GM23248 (cell line): ENCODE results near the gene AGAP1. TPM values are rescaled to one million over a fixed set of nuclear protein-coding genes. Genes with fewer than 3 reads are reported as not detected.

Experiments
- DNase-seq: peaks from one replicate; pipeline ENCODE4 v3.0.0-alpha.2; 2015
- H2AFZ ChIP-seq: fragments of 200-600 bp; sonication (generic); 2 replicates; pipeline ENCODE4 v1.6.1; 2016; ENCODE audit warnings: antibody characterized with exemption
- H3F3A ChIP-seq: fragments of 200-600 bp; sonication (generic); 2 replicates; pipeline ENCODE4 v1.6.1; 2016; ENCODE audit warnings: mild to moderate bottlenecking, antibody characterized with exemption, mixed run types; ENCODE audit not compliant: insufficient read depth
- H3K27ac ChIP-seq: fragments of 200-600 bp; sonication (generic); 2 replicates; pipeline ENCODE4 v1.5.1; 2016; ENCODE audit warnings: mild to moderate bottlenecking
- H3K27me3 ChIP-seq: fragments of 200-600 bp; sonication (generic); replicated peaks from 2 replicates; pipeline ENCODE4 v1.6.1; 2016; ENCODE audit warnings: mild to moderate bottlenecking; ENCODE audit not compliant: insufficient read depth
- H3K36me3 ChIP-seq: fragments of 200-600 bp; sonication (generic); 2 replicates; pipeline ENCODE4 v1.6.1; 2016; ENCODE audit warnings: low read depth, mild to moderate bottlenecking
- H3K4me1 ChIP-seq: fragments of 200-600 bp; sonication (generic); 2 replicates; pipeline ENCODE4 v1.6.1; 2016; ENCODE audit warnings: mild to moderate bottlenecking; ENCODE audit not compliant: insufficient read depth
- H3K4me2 ChIP-seq: fragments of 200-600 bp; sonication (generic); one replicate; pipeline ENCODE4 v1.6.1; 2016; ENCODE audit warnings: mild to moderate bottlenecking; ENCODE audit not compliant: unreplicated experiment
- H3K4me3 ChIP-seq: fragments of 200-600 bp; sonication (generic); 2 replicates; pipeline ENCODE4 v1.5.1; 2016; ENCODE audit warnings: mild to moderate bottlenecking
- H3K79me2 ChIP-seq: fragments of 200-600 bp; sonication (generic); 2 replicates; pipeline ENCODE4 v1.6.1; 2016; ENCODE audit warnings: mild to moderate bottlenecking; ENCODE audit not compliant: insufficient read depth
- H3K9ac ChIP-seq: fragments of 200-600 bp; sonication (generic); 2 replicates; pipeline ENCODE4 v1.6.1; 2016; ENCODE audit warnings: mild to moderate bottlenecking
- H3K9me2 ChIP-seq: fragments of 200-600 bp; sonication (generic); 2 replicates; pipeline ENCODE4 v1.6.1; 2016; ENCODE audit warnings: mixed run types, mild to moderate bottlenecking, moderate library complexity; ENCODE audit not compliant: insufficient read depth
- H3K9me3 ChIP-seq: fragments of 200-600 bp; sonication (generic); one replicate; pipeline ENCODE4 v1.6.1; 2017; ENCODE audit warnings: low read depth
- H4K20me1 ChIP-seq: fragments of 200-600 bp; sonication (generic); 2 replicates; pipeline ENCODE4 v1.6.0; 2016; ENCODE audit not compliant: insufficient read depth
- EZH2 ChIP-seq: fragments of 200-600 bp; sonication (generic); IDR thresholded peaks from 2 replicates; pipeline ENCODE4 v1.6.1; 2018; ENCODE audit warnings: antibody characterized with exemption, mild to moderate bottlenecking; ENCODE audit not compliant: insufficient read depth, poor library complexity, severe bottlenecking
- EZH2phosphoT487 ChIP-seq: fragments of 200-600 bp; sonication (generic); IDR thresholded peaks from 2 replicates; pipeline ENCODE4 v1.6.1; 2018; ENCODE audit warnings: antibody characterized with exemption, moderate library complexity, mild to moderate bottlenecking, low read depth; ENCODE audit not compliant: insufficient read depth
- WGBS, 2 experiments: methylation state at CpG; one replicate each; pipeline ENCODE4 v1.1.6; 2015 to 2017; ENCODE audit warnings: low lambda C conversion rate in 2 of 2, low coverage in 1 of 2; ENCODE audit errors: missing lambda C conversion rate in 2 of 2; 5-methylcytosine and 5-hydroxymethylcytosine counted together
- in situ Hi-C: fragments of 300-500 bp; cut with MboI; formaldehyde crosslinking; loops from 2 replicates; pipeline ENCODE4 v1.15.0; 2020
- polyA plus RNA-seq: library from polyadenylated mRNA; unstranded; fragments of >200 nt; fragmentation: Nextera tagmentation; extraction: Ambion mirVana; gene quantifications from 2 replicates; pipeline ENCODE4 v1.2.1, GENCODE V29; 2016
- total RNA-seq: library from RNA; depleted of rRNA; stranded (reverse); fragments of >200 nt; shearing (Covaris generic); gene quantifications from 2 replicates; pipeline ENCODE4 v1.2.3, GENCODE V29; 2014

Gene AGAP1
- total and polyA plus RNA-seq, 2 experiments from 2014 or later, result 2.2 to 9.9 TPM

DNA sequence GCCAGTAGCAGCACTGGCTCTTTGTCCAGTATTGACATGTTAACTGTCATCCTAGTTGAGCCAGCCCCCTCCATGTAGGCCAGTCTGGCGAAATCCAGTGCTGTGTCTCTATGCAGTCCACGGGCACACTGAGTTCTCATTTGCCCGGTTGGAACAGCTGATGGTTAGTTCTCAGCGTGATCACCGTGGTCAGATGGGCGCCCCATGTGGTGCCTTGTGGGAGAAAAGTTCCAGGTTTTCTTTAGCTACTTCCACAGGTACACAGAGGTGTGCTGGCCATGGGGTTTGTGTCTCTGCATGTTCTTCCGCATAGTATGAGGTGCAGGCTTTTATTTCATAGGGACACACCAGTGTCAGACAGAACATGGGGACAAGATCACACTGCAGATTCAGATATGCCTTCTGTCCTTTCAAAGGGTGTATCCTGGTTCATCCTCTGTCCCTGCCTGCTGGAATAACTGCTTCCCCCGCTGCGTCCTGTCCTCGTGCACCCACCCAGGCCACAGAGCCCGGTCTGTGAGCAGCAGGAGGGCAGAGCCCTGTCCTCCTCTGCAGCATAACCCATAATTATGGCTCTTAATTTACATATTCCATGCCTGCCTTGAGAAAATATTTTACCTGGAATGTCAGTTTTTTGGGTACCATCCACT lies 340.3 kb downstream of the AGAP1 start:
- no peaks in the 10 kb centered on the region for H3K27me3 ChIP-seq
- no peak overlapping the region for H3K4me2 ChIP-seq
- H3K4me3 ChIP-seq, result no peak overlapping the region
- no peak overlapping the region for H3K27ac ChIP-seq
- no peak overlapping the region for H2AFZ ChIP-seq
- H3K4me1 ChIP-seq, result no peaks in the 10 kb centered on the region
- in situ Hi-C loops, result no loop called here
- H3F3A ChIP-seq, result no peaks in the 10 kb centered on the region
- no peaks in the 10 kb centered on the region for H3K9me2 ChIP-seq
- H3K9ac ChIP-seq, result no peak overlapping the region
- H4K20me1 ChIP-seq, result no peaks in the 10 kb centered on the region
- H3K36me3 ChIP-seq, result no peaks in the 10 kb centered on the region
- DNase-seq, result no peak
- no peaks in the 10 kb centered on the region for H3K79me2 ChIP-seq
- 94 to 96% methylated on average over 11 of the region's 11 CpGs for WGBS, 2 experiments
- TF ChIP-seq EZH2, result no peak
- TF ChIP-seq EZH2phosphoT487, result no peak
- no peaks in the 10 kb centered on the region for H3K9me3 ChIP-seq

DNA sequence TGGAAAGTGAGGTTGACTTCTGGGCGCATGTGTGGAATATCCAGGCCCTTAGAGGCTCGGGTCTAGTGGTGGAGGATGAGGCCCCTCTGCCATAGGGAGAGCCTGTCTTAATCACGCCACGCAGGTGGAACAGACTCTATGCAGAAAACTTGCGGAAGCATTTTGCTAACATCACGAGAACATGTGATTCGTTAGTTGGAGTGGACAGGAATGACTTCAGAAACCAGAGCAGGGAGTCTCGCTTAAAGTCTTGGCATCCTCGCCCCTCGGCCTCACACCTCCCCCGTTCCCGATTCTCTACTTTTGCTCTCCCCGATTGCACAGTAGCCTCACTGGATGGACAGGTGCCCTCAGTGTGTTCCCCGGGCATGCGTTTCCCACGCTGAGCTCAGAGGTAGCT lies 340.9 kb downstream of the AGAP1 start:
- no peaks in the 10 kb centered on the region for H3K9me3 ChIP-seq
- no peaks in the 10 kb centered on the region for H3K9me2 ChIP-seq
- H4K20me1 ChIP-seq, result no peaks in the 10 kb centered on the region
- H2AFZ ChIP-seq, result no peak overlapping the region
- H3F3A ChIP-seq, result no peaks in the 10 kb centered on the region
- no peak for TF ChIP-seq EZH2phosphoT487
- H3K9ac ChIP-seq, result no peak overlapping the region
- no peaks in the 10 kb centered on the region for H3K4me1 ChIP-seq
- 93 to 96% methylated on average over 16 of the region's 16 CpGs for WGBS, 2 experiments
- no peaks in the 10 kb centered on the region for H3K27me3 ChIP-seq
- no peak for DNase-seq
- no peak overlapping the region for H3K4me3 ChIP-seq
- H3K79me2 ChIP-seq, result no peaks in the 10 kb centered on the region
- no peak overlapping the region for H3K4me2 ChIP-seq
- in situ Hi-C loops, result no loop called here
- no peak overlapping the region for H3K27ac ChIP-seq
- H3K36me3 ChIP-seq, result no peaks in the 10 kb centered on the region

DNA sequence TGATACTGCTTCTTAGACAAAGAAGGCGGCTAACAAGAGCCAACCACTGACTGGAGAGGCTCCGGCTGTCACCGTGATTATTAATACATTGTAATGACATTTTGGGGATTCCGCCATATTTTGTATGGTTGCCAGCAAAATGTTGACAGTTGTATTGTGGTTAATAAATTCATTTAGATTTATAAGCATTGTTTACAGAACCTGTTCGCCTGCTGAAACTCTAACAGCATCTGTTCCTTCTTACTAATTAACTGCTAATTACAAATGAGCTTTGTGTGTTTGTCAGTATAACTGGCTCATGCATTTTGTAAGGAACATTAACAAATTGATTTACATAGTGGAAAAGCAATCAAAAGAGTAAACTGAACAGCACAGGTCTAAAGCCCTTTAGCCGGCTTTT lies 342.0 kb downstream of the AGAP1 start:
- Histone ChIP-seq H3K27ac (no peak overlapping the region), H3K4me1 (no peaks in the 10 kb centered on the region), H3K4me2 (no peak overlapping the region), H4K20me1 (no peaks in the 10 kb centered on the region), H3F3A (no peaks in the 10 kb centered on the region), H3K79me2 (no peaks in the 10 kb centered on the region), H2AFZ (no peak overlapping the region), H3K9ac (no peak overlapping the region), H3K9me3 (no peaks in the 10 kb centered on the region), H3K9me2 (no peaks in the 10 kb centered on the region), H3K27me3 (no peaks in the 10 kb centered on the region), H3K4me3 (no peak overlapping the region), H3K36me3 (no peaks in the 10 kb centered on the region)
- in situ Hi-C loops, result no loop called here
- TF ChIP-seq EZH2phosphoT487, result no peak
- no peak for TF ChIP-seq EZH2
- 87 to 89% methylated on average over 6 of the region's 6 CpGs for WGBS, 2 experiments
- DNase-seq, result no peak

DNA sequence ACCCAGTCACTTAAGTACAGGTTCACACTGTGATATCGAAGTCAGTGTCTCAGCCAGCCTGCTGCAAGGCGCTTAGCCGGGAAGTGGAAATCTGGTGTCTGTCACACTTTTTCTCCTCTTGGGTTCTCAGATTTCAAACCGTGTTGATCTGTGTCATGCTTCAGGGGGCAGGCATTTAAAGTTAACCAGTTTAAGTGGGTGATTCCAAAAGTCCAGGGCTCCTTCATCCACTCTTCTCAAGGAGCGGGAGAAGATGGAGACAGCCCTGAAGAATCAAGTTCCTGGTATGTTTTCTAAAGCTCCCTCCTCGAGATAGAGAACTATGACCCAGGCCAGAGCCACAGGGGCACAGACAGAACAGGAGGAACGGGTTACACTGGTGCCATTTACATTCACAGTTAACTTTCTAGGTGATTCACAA lies 342.7 kb downstream of the AGAP1 start:
- Histone ChIP-seq H3K4me2 (no peak overlapping the region), H3K36me3 (no peaks in the 10 kb centered on the region), H3K27ac (no peak overlapping the region), H3K4me3 (no peak overlapping the region), H2AFZ (no peak overlapping the region), H3K9me2 (no peaks in the 10 kb centered on the region), H3F3A (no peaks in the 10 kb centered on the region), H3K27me3 (no peaks in the 10 kb centered on the region), H3K79me2 (no peaks in the 10 kb centered on the region), H4K20me1 (no peaks in the 10 kb centered on the region), H3K4me1 (no peaks in the 10 kb centered on the region), H3K9me3 (no peaks in the 10 kb centered on the region), H3K9ac (no peak overlapping the region)
- no peak for DNase-seq
- 79 to 84% methylated on average over 7 of the region's 7 CpGs for WGBS, 2 experiments
- TF ChIP-seq EZH2 (no peak), EZH2phosphoT487 (no peak)
- in situ Hi-C loops, result no loop called here

DNA sequence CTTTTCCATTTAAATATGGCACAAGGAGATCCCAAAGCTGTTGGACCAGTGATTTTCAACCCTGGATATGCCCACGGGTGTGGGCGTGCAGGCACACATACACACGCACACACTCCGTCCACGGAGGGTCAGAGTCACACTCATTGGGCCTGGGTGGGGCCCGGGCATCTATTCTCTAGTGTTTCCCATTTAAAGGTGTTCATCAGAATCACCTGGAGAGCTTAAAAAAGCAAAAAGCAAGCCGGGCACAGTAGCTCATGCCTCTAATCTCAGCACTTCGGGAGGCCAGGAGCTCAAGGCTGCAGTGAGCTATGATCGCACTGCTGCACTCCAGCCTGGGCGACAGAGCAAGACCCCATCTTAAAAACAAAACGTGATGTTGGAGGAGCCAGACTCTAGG lies 345.4 kb downstream of the AGAP1 start:
- Histone ChIP-seq H2AFZ (no peak overlapping the region), H3K4me1 (no peaks in the 10 kb centered on the region), H3K9me3 (no peaks in the 10 kb centered on the region), H3K27ac (no peak overlapping the region), H4K20me1 (no peaks in the 10 kb centered on the region), H3K79me2 (no peaks in the 10 kb centered on the region), H3F3A (no peaks in the 10 kb centered on the region), H3K9me2 (no peaks in the 10 kb centered on the region), H3K4me3 (no peak overlapping the region), H3K4me2 (no peak overlapping the region), H3K9ac (no peak overlapping the region), H3K36me3 (no peaks in the 10 kb centered on the region), H3K27me3 (no peaks in the 10 kb centered on the region)
- in situ Hi-C loops, result no loop called here
- 92 to 95% methylated on average over 11 of the region's 11 CpGs for WGBS, 2 experiments
- DNase-seq, result no peak
- TF ChIP-seq EZH2 (no peak), EZH2phosphoT487 (no peak)
